Measurements from ENCODE around the gene TBL1XR1.
A peak's percentile ranks its signal among the peaks of the same experiment; 100 is the strongest.

Gene TBL1XR1

GRCh38 chr3:177057768-177058167 is 139.5 kb downstream of the TBL1XR1 start:
- TF ChIP-seq, protein P1, sequence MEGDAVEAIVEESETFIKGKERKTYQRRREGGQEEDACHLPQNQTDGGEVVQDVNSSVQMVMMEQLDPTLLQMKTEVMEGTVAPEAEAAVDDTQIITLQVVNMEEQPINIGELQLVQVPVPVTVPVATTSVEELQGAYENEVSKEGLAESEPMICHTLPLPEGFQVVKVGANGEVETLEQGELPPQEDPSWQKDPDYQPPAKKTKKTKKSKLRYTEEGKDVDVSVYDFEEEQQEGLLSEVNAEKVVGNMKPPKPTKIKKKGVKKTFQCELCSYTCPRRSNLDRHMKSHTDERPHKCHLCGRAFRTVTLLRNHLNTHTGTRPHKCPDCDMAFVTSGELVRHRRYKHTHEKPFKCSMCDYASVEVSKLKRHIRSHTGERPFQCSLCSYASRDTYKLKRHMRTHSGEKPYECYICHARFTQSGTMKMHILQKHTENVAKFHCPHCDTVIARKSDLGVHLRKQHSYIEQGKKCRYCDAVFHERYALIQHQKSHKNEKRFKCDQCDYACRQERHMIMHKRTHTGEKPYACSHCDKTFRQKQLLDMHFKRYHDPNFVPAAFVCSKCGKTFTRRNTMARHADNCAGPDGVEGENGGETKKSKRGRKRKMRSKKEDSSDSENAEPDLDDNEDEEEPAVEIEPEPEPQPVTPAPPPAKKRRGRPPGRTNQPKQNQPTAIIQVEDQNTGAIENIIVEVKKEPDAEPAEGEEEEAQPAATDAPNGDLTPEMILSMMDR (conservative IDR thresholded peaks at IDR 0.05; ENCODE audit: low read depth): no peak
- ChIA-PET POLR2A (ENCODE audit: low non-redundant PET) (no interaction called here), CTCF (interaction anchor here (0.7 kb wide), 1 partner anchor 791 kb away, joined by 3 read pairs; no protein-coding TSS in a partner anchor)
- no peak for DNase-seq (ENCODE audit: low spot score)
- H3K27ac ChIP-seq: no peak overlapping the region

GRCh38 chr3:177056927-177057326 is 140.4 kb downstream of the TBL1XR1 start:
- ChIA-PET CTCF (no interaction called here), POLR2A (ENCODE audit: low non-redundant PET) (no interaction called here)
- DNase-seq (ENCODE audit: low spot score): no peak
- H3K27ac ChIP-seq: no peak overlapping the region
- TF ChIP-seq, protein P1 (conservative IDR thresholded peaks at IDR 0.05; ENCODE audit: low read depth): no peak

GRCh38 chr3:177055605-177056571 is 141.4 kb downstream of the TBL1XR1 start:
- ChIA-PET POLR2A (ENCODE audit: low non-redundant PET) (no interaction called here), CTCF (no interaction called here)
- TF ChIP-seq, protein P1 (conservative IDR thresholded peaks at IDR 0.05; ENCODE audit: low read depth): no peak
- no peak overlapping the region for H3K27ac ChIP-seq
- no peak for DNase-seq (ENCODE audit: low spot score)

DNA sequence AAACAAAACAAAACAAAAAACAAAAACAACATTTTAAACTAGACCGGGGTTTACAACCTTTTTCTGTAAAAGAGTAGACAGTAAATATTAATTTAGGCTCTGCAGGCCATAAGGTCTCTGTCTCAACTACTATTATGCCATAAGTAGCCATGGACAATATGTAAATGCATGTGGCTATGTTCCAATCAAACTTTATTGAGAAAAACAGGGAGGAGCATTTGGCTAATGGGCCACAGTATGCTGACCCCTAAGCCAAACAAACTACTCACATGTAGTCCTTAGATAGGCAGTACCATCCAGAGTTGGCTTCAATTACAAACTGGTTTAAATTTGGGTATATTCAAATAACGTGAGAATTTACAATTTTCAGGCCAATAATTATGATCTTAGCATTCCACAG is 144.2 kb downstream of the TBL1XR1 start:
- DNase-seq (ENCODE audit: low spot score): no peak
- H3K27ac ChIP-seq: peak overlapping the region; percentile 51
- ChIA-PET POLR2A (ENCODE audit: low non-redundant PET) (no interaction called here), CTCF (no interaction called here)
- TF ChIP-seq, protein P1 (conservative IDR thresholded peaks at IDR 0.05; ENCODE audit: low read depth): no peak

- peak overlapping the region; percentile 42; the same call in 1 of the 2 replicates for H3K27ac ChIP-seq
- no peak for DNase-seq (ENCODE audit: low spot score)
Measured at GRCh38 chr3:177051411-177051810, 145.9 kb downstream of the TBL1XR1 start.

DNA sequence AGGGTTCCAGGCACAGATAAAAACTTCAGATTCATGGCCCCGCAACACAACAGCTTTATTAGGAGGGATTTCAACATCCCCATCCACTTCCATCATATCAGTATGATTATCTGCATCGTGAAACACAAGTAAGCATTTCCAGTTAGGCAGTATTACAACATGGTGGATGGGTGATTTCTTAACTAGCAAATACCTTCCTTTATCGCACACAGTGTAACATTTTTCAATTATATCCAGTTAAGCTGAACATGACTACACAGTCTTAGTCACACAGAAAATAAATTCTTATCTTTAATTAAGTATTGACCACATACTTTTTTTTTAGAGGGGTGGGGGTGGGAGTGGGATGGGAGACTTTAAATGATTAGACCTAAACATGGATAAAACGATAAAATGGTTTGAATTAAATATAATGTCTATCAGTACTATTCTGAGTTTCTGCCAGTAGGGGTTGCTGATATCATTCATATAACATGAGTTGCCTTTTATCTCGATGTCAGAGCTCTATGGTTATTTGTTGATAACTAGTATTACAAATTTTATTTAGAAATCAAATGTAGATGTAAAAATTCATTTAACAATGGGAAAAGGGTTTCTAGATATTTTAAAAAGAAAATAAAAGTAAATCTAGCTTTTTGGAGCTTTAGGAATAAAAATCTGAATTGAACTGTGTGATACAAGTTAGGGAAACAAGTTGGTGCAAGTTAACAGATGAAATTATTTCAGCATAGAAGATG is 146.6 kb downstream of the TBL1XR1 start:
- TF ChIP-seq, protein P1 (conservative IDR thresholded peaks at IDR 0.05; ENCODE audit: low read depth): peak; percentile 63
- DNase-seq (ENCODE audit: low spot score): peak; percentile 31
- H3K27ac ChIP-seq: no peak overlapping the region
- ChIA-PET POLR2A (ENCODE audit: low non-redundant PET) (no interaction called here), CTCF (interaction anchor here (0.6 to 1.4 kb wide), 11 partner anchors 32 to 1470 kb away, joined by 3 to 5 read pairs (median 3); no protein-coding TSS in a partner anchor)

More at GRCh38 chr3:177051411-177051810, 145.9 kb downstream of the TBL1XR1 start:
- CTCF ChIA-PET: interaction anchor here (0.6 to 1.4 kb wide), 14 partner anchors 25 to 1469 kb away, joined by 3 to 6 read pairs (median 3); no protein-coding TSS in a partner anchor
- POLR2A ChIA-PET (ENCODE audit: low non-redundant PET): no interaction called here
- TF ChIP-seq, protein P1 (conservative IDR thresholded peaks at IDR 0.05; ENCODE audit: low read depth): no peak
